Endothelial cell of umbilical vein (primary cell): ENCODE results near the gene SLC12A2. TPM values are rescaled to one million over a fixed set of nuclear protein-coding genes. Genes with fewer than 3 reads are reported as not detected.

Experiments
- BruUV-seq: library from RNA; stranded (reverse); fragments of 400-500 nt; replicated peaks from 2 replicates; lab custom pipeline; 2021; lab: Mats Ljungman, UMichigan
- CTCF ChIA-PET: fragments of 300-600, 350-600 bp; sonication (Branson Sonifier 250); formaldehyde crosslinking; loops from one replicate; lab custom pipeline; 2021; ENCODE audit warnings: antibody characterized with exemption, inconsistent platforms; lab: Charles Lee
- POLR2A ChIA-PET: fragments of 300-600, 350-600 bp; sonication (Branson Sonifier 250); formaldehyde crosslinking; loops from one replicate; lab custom pipeline; 2021; ENCODE audit warnings: antibody characterized with exemption, inconsistent platforms; lab: Charles Lee
- DNase-seq: peaks from one replicate; pipeline ENCODE4 v3.0.0-alpha.2; 2011; ENCODE audit warnings: low read depth, low spot score
- FAIRE-seq: peaks from 2 replicates; lab custom pipeline; 2011; peaks lifted over from hg19 to GRCh38; lab: Jason Lieb, UNC
- H2AFZ ChIP-seq: 2 replicates; pipeline ENCODE4 v1.6.0; 2012; ENCODE audit warnings: low read depth, low read length, control low read depth, inconsistent platforms
- H3K27ac ChIP-seq: 2 replicates; pipeline ENCODE4 v1.5.1; 2011; ENCODE audit warnings: low read depth, mild to moderate bottlenecking, control low read depth, low read length, moderate library complexity; ENCODE audit not compliant: insufficient read depth
- H3K27me3 ChIP-seq, 2 experiments: 2 replicates each; pipeline versions ENCODE4 v1.6.0 to v1.6.1; 2011; ENCODE audit warnings: low read length in 2 of 2, mixed read lengths in 1 of 2; ENCODE audit not compliant: control insufficient read depth in 2 of 2, insufficient read depth in 2 of 2
- H3K36me3 ChIP-seq, 2 experiments: 2 replicates in 1 of 2; 3 replicates in 1 of 2; pipeline ENCODE4 v1.5.1; 2011; ENCODE audit warnings: low read length in 2 of 2, mild to moderate bottlenecking in 1 of 2, moderate library complexity in 1 of 2; ENCODE audit not compliant: control insufficient read depth in 2 of 2, insufficient read depth in 2 of 2; ENCODE audit errors: extremely low read depth in 1 of 2
- H3K4me1 ChIP-seq: 3 replicates; pipeline ENCODE4 v1.5.1; 2011; ENCODE audit warnings: mild to moderate bottlenecking, low read length; ENCODE audit not compliant: control insufficient read depth, insufficient read depth; ENCODE audit errors: extremely low read depth
- H3K4me2 ChIP-seq: 2 replicates; pipeline ENCODE4 v1.6.1; 2011; ENCODE audit warnings: low read length, control low read depth, mixed read lengths; ENCODE audit not compliant: insufficient read depth
- H3K4me3 ChIP-seq, 3 experiments: fragments of 200-600 bp in 1 of 3; sonication (generic), shearing (Covaris generic) in 1 of 3; replicated peaks in 1 of 3; 2 replicates each; pipeline ENCODE4 v1.5.1; 2011 to 2016; ENCODE audit warnings: control low read depth in 3 of 3, low read length in 3 of 3, mild to moderate bottlenecking in 2 of 3, inconsistent platforms in 1 of 3, low read depth in 1 of 3, moderate library complexity in 1 of 3; ENCODE audit not compliant: insufficient read depth in 1 of 3
- H3K79me2 ChIP-seq: 2 replicates; pipeline ENCODE4 v1.6.0; 2012; ENCODE audit warnings: low read length, inconsistent platforms; ENCODE audit not compliant: control insufficient read depth, insufficient read depth
- H3K9ac ChIP-seq: replicated peaks from 2 replicates; pipeline ENCODE3; 2011; ENCODE audit warnings: low read length, control low read depth; ENCODE audit not compliant: insufficient read depth; ENCODE audit errors: extremely low read depth
- H3K9me1 ChIP-seq: replicated peaks from 3 replicates; pipeline ENCODE4 v1.6.0; 2011; ENCODE audit warnings: mild to moderate bottlenecking, low read length; ENCODE audit not compliant: control insufficient read depth, insufficient read depth; ENCODE audit errors: extremely low read depth
- H3K9me3 ChIP-seq: replicated peaks from 2 replicates; pipeline ENCODE4 v1.5.1; 2012; ENCODE audit warnings: low read length, inconsistent platforms; ENCODE audit not compliant: control insufficient read depth, insufficient read depth
- H4K20me1 ChIP-seq: replicated peaks from 2 replicates; pipeline ENCODE3; 2011; ENCODE audit warnings: mild to moderate bottlenecking, low read length; ENCODE audit not compliant: control insufficient read depth, insufficient read depth; ENCODE audit errors: extremely low read depth
- EZH2 ChIP-seq: IDR thresholded peaks from 2 replicates; pipeline ENCODE4 v1.6.1; 2012; ENCODE audit warnings: borderline replicate concordance, low read depth, mild to moderate bottlenecking, moderate library complexity, low read length, inconsistent platforms; ENCODE audit not compliant: severe bottlenecking
- FOS ChIP-seq: IDR thresholded peaks from 2 replicates; pipeline ENCODE4 v1.6.1; 2011; ENCODE audit warnings: mild to moderate bottlenecking, low read length, moderate library complexity, borderline replicate concordance; ENCODE audit not compliant: insufficient read depth
- GATA2 ChIP-seq: IDR thresholded peaks from 2 replicates; pipeline ENCODE4 v1.7.0; 2011; ENCODE audit warnings: low read depth, mild to moderate bottlenecking, moderate library complexity, mixed read lengths, low read length; ENCODE audit not compliant: insufficient read length, insufficient read depth
- JUN ChIP-seq: IDR thresholded peaks from 2 replicates; pipeline ENCODE4 v1.6.1; 2011; ENCODE audit warnings: borderline replicate concordance, low read depth; ENCODE audit not compliant: insufficient read length, insufficient read depth
- MAX ChIP-seq: IDR thresholded peaks from 2 replicates; pipeline ENCODE4 v1.6.1; 2011; ENCODE audit not compliant: insufficient read depth, insufficient read length
- MYC ChIP-seq: IDR thresholded peaks from one replicate; pipeline ENCODE4 v1.6.1; 2011; ENCODE audit warnings: mild to moderate bottlenecking, low read depth, low read length
- POLR2A ChIP-seq: IDR thresholded peaks from 2 replicates; pipeline ENCODE4 v1.6.1; 2012; ENCODE audit warnings: low read depth, mild to moderate bottlenecking, control low read depth, low read length
- POLR2AphosphoS5 ChIP-seq: IDR thresholded peaks from 2 replicates; pipeline ENCODE4 v1.6.1; 2012; ENCODE audit warnings: low read depth, mild to moderate bottlenecking, control low read depth, low read length, moderate library complexity; ENCODE audit not compliant: insufficient read depth
- dilution Hi-C: fragments of 300-500 bp; cut with MboI; formaldehyde crosslinking; loops from one replicate; pipeline ENCODE4 v1.15.0; 2019; ENCODE audit warnings: low sequenced_read_pairs; ENCODE audit not compliant: extremely low pct_ligation_motif_present
- intact Hi-C: fragments of 100-400 bp; cut with micrococcal nuclease; formaldehyde crosslinking; loops from one replicate; pipeline ENCODE4 v1.10.0; 2022
- polyA plus RNA-seq, 4 experiments: library from polyadenylated mRNA; depleted of rRNA in 3 of 4; stranded (reverse) in 3 of 4; unstranded in 1 of 4; fragments of >200 nt; gene quantifications; 2 replicates each; pipeline versions ENCODE4 v1.2.1 to v1.2.3, GENCODE V29; 2011 to 2012; ENCODE audit warnings: missing spikeins in 1 of 4
- total RNA-seq: library from RNA; stranded (reverse); gene quantifications from 2 replicates; pipeline ENCODE4 v1.2.3, GENCODE V29; 2021
- TF ChIP-seq, protein P1 (sequence below), 2 donors: IDR thresholded peaks; 1 replicate in 1 of 2; 2 replicates in 1 of 2; pipeline ENCODE4 v1.5.1; 2011; ENCODE audit warnings: low read length in 2 of 2, mild to moderate bottlenecking in 2 of 2, moderate library complexity in 2 of 2, control low read depth in 1 of 2, inconsistent platforms in 1 of 2, low read depth in 1 of 2; ENCODE audit not compliant: insufficient read depth in 1 of 2; ENCODE audit errors: extremely low read depth in 1 of 2

Gene SLC12A2
- total and polyA plus RNA-seq, 2 donors (not counting 3 experiments of a cell fraction or from before 2014, with no cell fraction given) = 11.0 to 59.5 TPM

GRCh38 chr5:128144491-128144890 lies 60.9 kb downstream of the SLC12A2 start:
- Histone ChIP-seq H3K79me2 (no peaks in the 10 kb centered on the region), H3K27ac (no peak overlapping the region), H3K9me3 (no peaks in the 10 kb centered on the region), H2AFZ (no peak overlapping the region), H3K9me1 (no peaks in the 10 kb centered on the region), H3K36me3 (peaks cover 0 to 4% of the 10 kb centered on the region in 2 experiments), H3K27me3 (no peaks in the 10 kb centered on the region), H3K4me2 (no peak overlapping the region), H4K20me1 (no peaks in the 10 kb centered on the region), H3K4me1 (no peaks in the 10 kb centered on the region), H3K9ac (no peak overlapping the region), H3K4me3 (no peak overlapping the region)
- no TSS peak for BruUV-seq
- POLR2A ChIA-PET = no interaction called here
- no peak for TF ChIP-seq POLR2AphosphoS5
- TF ChIP-seq GATA2 = no peak
- TF ChIP-seq POLR2A = no peak
- no peak for TF ChIP-seq FOS
- no peak for TF ChIP-seq MYC
- CTCF ChIA-PET = no interaction called here
- FAIRE-seq (no peak), DNase-seq (no peak)
- dilution Hi-C loops (no loop called here), intact Hi-C loops (no loop called here)

- no peaks in the 10 kb centered on the region for H3K9me1 ChIP-seq
- H3K27me3 ChIP-seq = no peaks in the 10 kb centered on the region
- TF ChIP-seq MAX = no peak
- no peak for TF ChIP-seq GATA2
- no peak for TF ChIP-seq EZH2
- no peak for TF ChIP-seq POLR2AphosphoS5
- TF ChIP-seq POLR2A = no peak
- no peak for TF ChIP-seq MYC
- no peak for TF ChIP-seq JUN
- no peak for TF ChIP-seq FOS
- TF ChIP-seq, protein P1, sequence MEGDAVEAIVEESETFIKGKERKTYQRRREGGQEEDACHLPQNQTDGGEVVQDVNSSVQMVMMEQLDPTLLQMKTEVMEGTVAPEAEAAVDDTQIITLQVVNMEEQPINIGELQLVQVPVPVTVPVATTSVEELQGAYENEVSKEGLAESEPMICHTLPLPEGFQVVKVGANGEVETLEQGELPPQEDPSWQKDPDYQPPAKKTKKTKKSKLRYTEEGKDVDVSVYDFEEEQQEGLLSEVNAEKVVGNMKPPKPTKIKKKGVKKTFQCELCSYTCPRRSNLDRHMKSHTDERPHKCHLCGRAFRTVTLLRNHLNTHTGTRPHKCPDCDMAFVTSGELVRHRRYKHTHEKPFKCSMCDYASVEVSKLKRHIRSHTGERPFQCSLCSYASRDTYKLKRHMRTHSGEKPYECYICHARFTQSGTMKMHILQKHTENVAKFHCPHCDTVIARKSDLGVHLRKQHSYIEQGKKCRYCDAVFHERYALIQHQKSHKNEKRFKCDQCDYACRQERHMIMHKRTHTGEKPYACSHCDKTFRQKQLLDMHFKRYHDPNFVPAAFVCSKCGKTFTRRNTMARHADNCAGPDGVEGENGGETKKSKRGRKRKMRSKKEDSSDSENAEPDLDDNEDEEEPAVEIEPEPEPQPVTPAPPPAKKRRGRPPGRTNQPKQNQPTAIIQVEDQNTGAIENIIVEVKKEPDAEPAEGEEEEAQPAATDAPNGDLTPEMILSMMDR (IDR thresholded peaks at IDR 0.05; ENCODE audit: extremely low read depth in 1 of 2, insufficient read depth in 1 of 2, low read depth in 1 of 2, low read length in 2 of 2) = no peak
- no peak overlapping the region for H3K4me3 ChIP-seq
- CTCF ChIA-PET = interaction anchor here (1.6 kb wide), 1 partner anchor 55 kb away, joined by 4 read pairs; no protein-coding TSS in a partner anchor
- H3K4me1 ChIP-seq = no peaks in the 10 kb centered on the region
- BruUV-seq = no TSS peak
- H4K20me1 ChIP-seq = no peaks in the 10 kb centered on the region
- H3K36me3 ChIP-seq = peaks cover 0 to 4% of the 10 kb centered on the region in 2 experiments
- H3K9ac ChIP-seq = no peak overlapping the region
- no peak for FAIRE-seq
- dilution Hi-C loops (no loop called here), intact Hi-C loops (loop anchor here (5.0 kb wide), 1 partner anchor 389 kb away; no protein-coding TSS in a partner anchor)
- H3K79me2 ChIP-seq = no peaks in the 10 kb centered on the region
- H3K27ac ChIP-seq = no peak overlapping the region
- POLR2A ChIA-PET = no interaction called here
- no peak overlapping the region for H3K4me2 ChIP-seq
- no peak overlapping the region for H2AFZ ChIP-seq
- no peak for DNase-seq
- H3K9me3 ChIP-seq = no peaks in the 10 kb centered on the region
Observed at GRCh38 chr5:128146671-128147070, 63.1 kb downstream of the SLC12A2 start.
